HepG2 (cell line): ENCODE data around the gene SGPP1. TPM values are rescaled to one million over a fixed set of nuclear protein-coding genes. Genes with fewer than 3 reads are reported as not detected.

Experiments used
- ATAC-seq: fragments of 200-7000 bp; cut with Tn5 transposase; 3 replicates; pipeline ENCODE4 v1.9.1; 2020; ENCODE audit warnings: mild to moderate bottlenecking, moderate library complexity
- BruUV-seq: library from RNA; stranded (reverse); fragments of 400-500 nt; replicated peaks from 2 replicates; lab custom pipeline; 2021; lab: Mats Ljungman, UMichigan
- CTCF ChIA-PET: fragments of 300-600 bp; formaldehyde crosslinking; extraction: SDS; loops from one replicate; lab custom pipeline; 2021; ENCODE audit warnings: low total read pairs, inconsistent platforms, low intra/inter-chr PET ratio; lab: Yijun Ruan, JAX
- POLR2A ChIA-PET: fragments of 350-600 bp; sonication (Branson Sonifier 250); formaldehyde crosslinking; loops from one replicate; lab custom pipeline; 2020; ENCODE audit warnings: antibody characterized with exemption, inconsistent platforms; lab: Yijun Ruan, JAX
- DNase-seq: peaks from one replicate; pipeline ENCODE4 v3.0.0-alpha.2; 2015; ENCODE audit warnings: low spot score
- FAIRE-seq: peaks from 3 replicates; lab custom pipeline; 2011; peaks lifted over from hg19 to GRCh38; lab: Jason Lieb, UNC
- H2AFZ ChIP-seq: one replicate; pipeline ENCODE4 v1.6.1; 2011; ENCODE audit warnings: low read length, inconsistent platforms
- H3K27ac ChIP-seq: fragments of 300-600 bp; 3 replicates; pipeline ENCODE4 v1.8.0; 2011; ENCODE audit warnings: mixed run types, mild to moderate bottlenecking, mixed read lengths, low read length, inconsistent platforms; ENCODE audit not compliant: insufficient read depth; ENCODE audit errors: extremely low read length
- H3K27me3 ChIP-seq, 2 experiments: fragments of 200-600 bp in 1 of 2; 2 replicates in 1 of 2; 3 replicates in 1 of 2; pipeline versions ENCODE4 v1.6.0 to v1.8.0; 2011; ENCODE audit warnings: low read length in 2 of 2, mild to moderate bottlenecking in 2 of 2, moderate library complexity in 2 of 2, inconsistent platforms in 1 of 2; ENCODE audit not compliant: insufficient read depth in 2 of 2, control insufficient read depth in 1 of 2
- H3K36me3 ChIP-seq, 2 experiments: fragments of 200-600 bp in 1 of 2; replicated peaks in 1 of 2; 2 replicates in 1 of 2; 3 replicates in 1 of 2; pipeline versions ENCODE4 v1.5.1 to v1.8.0; 2011; ENCODE audit warnings: low read length in 2 of 2, inconsistent platforms in 1 of 2; ENCODE audit not compliant: insufficient read depth in 2 of 2, control insufficient read depth in 1 of 2
- H3K4me1 ChIP-seq: 2 replicates; pipeline ENCODE4 v1.5.1; 2012; ENCODE audit warnings: low read length, inconsistent platforms; ENCODE audit not compliant: insufficient read depth
- H3K4me2 ChIP-seq: 2 replicates; pipeline ENCODE4 v1.6.0; 2011; ENCODE audit warnings: low read depth, low read length, inconsistent platforms
- H3K4me3 ChIP-seq, 3 experiments: fragments of 200-600 bp in 1 of 3; sonication (generic), shearing (Covaris generic) in 1 of 3; replicated peaks in 1 of 3; 2 replicates each; pipeline ENCODE4 v1.5.1; 2011 to 2016; ENCODE audit warnings: low read length in 3 of 3, inconsistent platforms in 2 of 3, low read depth in 2 of 3, mild to moderate bottlenecking in 2 of 3, control low read depth in 1 of 3, mixed read lengths in 1 of 3; ENCODE audit not compliant: insufficient read depth in 1 of 3
- H3K79me2 ChIP-seq: one replicate; pipeline ENCODE4 v1.6.1; 2011; ENCODE audit warnings: low read length, inconsistent platforms; ENCODE audit not compliant: insufficient read depth
- H3K9ac ChIP-seq: 2 replicates; pipeline ENCODE4 v1.6.0; 2011; ENCODE audit warnings: mild to moderate bottlenecking, low read depth, low read length, inconsistent platforms; ENCODE audit not compliant: insufficient read depth
- H3K9me3 ChIP-seq: 2 replicates; pipeline ENCODE4 v1.5.1; 2012; ENCODE audit warnings: mild to moderate bottlenecking, low read length
- H4K20me1 ChIP-seq: 2 replicates; pipeline ENCODE4 v1.6.0; 2011; ENCODE audit warnings: inconsistent platforms, mild to moderate bottlenecking, low read length, moderate library complexity; ENCODE audit not compliant: insufficient read depth
- AGO2 ChIP-seq: fragments of 200-400 bp; formaldehyde crosslinking; optimal IDR thresholded peaks from 2 replicates; pipeline ENCODE3; 2017; ENCODE audit warnings: mild to moderate bottlenecking, low read depth, low read length, moderate library complexity
- CSRNP2 ChIP-seq: sonication (generic); formaldehyde crosslinking; conservative IDR thresholded peaks from 2 replicates; pipeline ENCODE4 v1.8.0; 2022; ENCODE audit warnings: low read depth, missing genetic modification reagents
- ETV6 ChIP-seq: sonication (generic); formaldehyde crosslinking; conservative IDR thresholded peaks from 2 replicates; pipeline ENCODE4 v1.4.0; 2020; ENCODE audit warnings: missing genetic modification reagents
- HBP1 ChIP-seq: IDR thresholded peaks from 2 replicates; pipeline ENCODE4 v1.6.1; 2016; ENCODE audit warnings: low read depth, control low read depth
- SNAPC2 ChIP-seq: sonication (generic); formaldehyde crosslinking; IDR thresholded peaks from 2 replicates; pipeline ENCODE4 v1.8.1; 2022; ENCODE audit warnings: mild to moderate bottlenecking, missing genetic modification reagents
- SOX6 ChIP-seq, 2 experiments: fragments of 450-650 bp in 1 of 2; sonication (generic) in 1 of 2; formaldehyde crosslinking in 1 of 2; IDR thresholded peaks; 2 replicates each; pipeline versions ENCODE4 v1.4.0 to v1.6.1; 2017 to 2020; ENCODE audit warnings: antibody characterized with exemption in 1 of 2, mild to moderate bottlenecking in 1 of 2, missing genetic modification reagents in 1 of 2
- TP53 ChIP-seq: sonication (generic); formaldehyde crosslinking; conservative IDR thresholded peaks from 2 replicates; pipeline ENCODE4 v1.4.0; 2020; ENCODE audit warnings: missing genetic modification reagents
- WGBS: methylation state at CpG from one replicate; pipeline ENCODE4 v1.1.6; 2017; ENCODE audit warnings: low lambda C conversion rate; 5-methylcytosine and 5-hydroxymethylcytosine counted together
- in situ Hi-C: cut with HindIII; loops from 2 replicates; pipeline ENCODE4 v1.10.0; 2017; ENCODE audit warnings: low pct_unique_long_range_greater_than_20kb; ENCODE audit not compliant: extremely low pct_ligation_motif_present
- intact Hi-C: fragments of 100-400 bp; cut with micrococcal nuclease; formaldehyde crosslinking; loops from one replicate; pipeline ENCODE4 v1.10.0; 2022; ENCODE audit not compliant: unreplicated experiment
- polyA plus RNA-seq, 8 experiments: library from polyadenylated mRNA; depleted of rRNA in 3 of 8; stranded (reverse) in 7 of 8; unstranded in 1 of 8; fragments of >200 nt; fragmentation: Illumina TruSeq in 4 of 8; extraction: Trizol in 4 of 8; gene quantifications; 2 replicates each; pipeline versions ENCODE4 v1.2.1 to v1.2.3, GENCODE V29; 2011 to 2016; ENCODE audit warnings: low read depth in 4 of 8, missing spikeins in 1 of 8, mixed read lengths in 1 of 8; ENCODE audit not compliant: insufficient read depth in 1 of 8
- total RNA-seq, 5 experiments: library from RNA; depleted of rRNA; stranded (reverse); fragments of >200 nt; fragmentation: Illumina TruSeq; extraction: Trizol; gene quantifications; 2 replicates each; pipeline ENCODE4 v1.2.3, GENCODE V29; 2016; ENCODE audit warnings: low read depth in 1 of 5
- TF ChIP-seq, protein P1 (sequence below): sonication (generic); formaldehyde crosslinking; IDR thresholded peaks from 2 replicates; pipeline ENCODE4 v1.5.0; 2020; ENCODE audit warnings: missing genetic modification reagents, mild to moderate bottlenecking, borderline replicate concordance

SGPP1 gene
- total and polyA plus RNA-seq, 2 of the 13 experiments (the other 11 are each of a cell fraction or from before 2014, with no cell fraction given), result 6.4 to 6.8 TPM

GRCh38 chr14:63761351-63762117 lies 33.7 kb upstream of the SGPP1 start:
- Histone ChIP-seq H3K9me3 (no peaks in the 10 kb centered on the region), H3K27ac (no peak overlapping the region), H3K4me1 (peaks cover 39% of the 10 kb centered on the region), H3K27me3 (no peaks in the 10 kb centered on the region), H3K9ac (no peak overlapping the region), H4K20me1 (no peaks in the 10 kb centered on the region), H3K79me2 (no peaks in the 10 kb centered on the region), H2AFZ (no peak overlapping the region), H3K36me3 (no peaks in the 10 kb centered on the region), H3K4me3 (no peak overlapping the region), H3K4me2 (no peak overlapping the region)
- no peak for FAIRE-seq
- no TSS peak for BruUV-seq
- DNase-seq, result no peak
- intact Hi-C loops, result loop anchor here (5.0 kb wide), 1 partner anchor 34 kb away; the partner anchor contains the start of gene SGPP1
- CTCF ChIA-PET, result no interaction called here
- no peak for TF ChIP-seq TP53 (CRISPR knock-in tag)
- TF ChIP-seq AGO2, result no peak
- TF ChIP-seq CSRNP2 (CRISPR knock-in tag), result no peak
- TF ChIP-seq, protein P1, sequence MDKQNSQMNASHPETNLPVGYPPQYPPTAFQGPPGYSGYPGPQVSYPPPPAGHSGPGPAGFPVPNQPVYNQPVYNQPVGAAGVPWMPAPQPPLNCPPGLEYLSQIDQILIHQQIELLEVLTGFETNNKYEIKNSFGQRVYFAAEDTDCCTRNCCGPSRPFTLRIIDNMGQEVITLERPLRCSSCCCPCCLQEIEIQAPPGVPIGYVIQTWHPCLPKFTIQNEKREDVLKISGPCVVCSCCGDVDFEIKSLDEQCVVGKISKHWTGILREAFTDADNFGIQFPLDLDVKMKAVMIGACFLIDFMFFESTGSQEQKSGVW (CRISPR knock-in tag), result no peak
- TF ChIP-seq SOX6 (IDR thresholded peaks at IDR 0.05), result no peak
- TF ChIP-seq SOX6 (CRISPR knock-in tag; IDR thresholded peaks at IDR 0.05), result no peak
- TF ChIP-seq HBP1 (CRISPR knock-in tag), result no peak
- no peak for TF ChIP-seq SNAPC2
- no peak for TF ChIP-seq ETV6 (CRISPR knock-in tag)
- 78% methylated on average over 25 of the region's 26 CpGs for WGBS
- in situ Hi-C loops, result loop anchor here (25.0 kb wide), 1 partner anchor 374 kb away; no protein-coding TSS in a partner anchor
- no peak for ATAC-seq
- POLR2A ChIA-PET, result interaction anchor here (0.7 kb wide), 1 partner anchor 38 kb away, joined by 3 read pairs; no protein-coding TSS in a partner anchor
